Activated CD4-positive, alpha-beta T cell treated with anti-CD3 and anti-CD28 coated beads for 1 hour (primary cell): Measurements from ENCODE around the gene CDH16.
"Not testable (repeated sequence)": the region's sequence is repeated elsewhere in the genome, so short reads cannot be mapped to it uniquely, and the experiment has no call there.

Source experiments
- DNase-seq: peaks from one replicate; pipeline ENCODE4 v3.0.0-alpha.2; 2020

CDH16 gene

GRCh38 chr16:66871363-66871762 is 47.3 kb downstream of the CDH16 start:
- DNase-seq = not testable (repeated sequence)

GRCh38 chr16:66869424-66869823 is 49.3 kb downstream of the CDH16 start:
- no peak for DNase-seq

GRCh38 chr16:66863707-66864106 is 55.0 kb downstream of the CDH16 start:
- DNase-seq = no peak

- no peak for DNase-seq
Measured at GRCh38 chr16:66862023-66862520, 56.6 kb downstream of the CDH16 start.

GRCh38 chr16:66859397-66860068 is 59.2 kb downstream of the CDH16 start:
- DNase-seq = no peak

- DNase-seq = no peak
Measured at GRCh38 chr16:66858740-66859396, 59.8 kb downstream of the CDH16 start.
